ENCODE measurements around the gene TRMT44.

The TRMT44 gene

DNA sequence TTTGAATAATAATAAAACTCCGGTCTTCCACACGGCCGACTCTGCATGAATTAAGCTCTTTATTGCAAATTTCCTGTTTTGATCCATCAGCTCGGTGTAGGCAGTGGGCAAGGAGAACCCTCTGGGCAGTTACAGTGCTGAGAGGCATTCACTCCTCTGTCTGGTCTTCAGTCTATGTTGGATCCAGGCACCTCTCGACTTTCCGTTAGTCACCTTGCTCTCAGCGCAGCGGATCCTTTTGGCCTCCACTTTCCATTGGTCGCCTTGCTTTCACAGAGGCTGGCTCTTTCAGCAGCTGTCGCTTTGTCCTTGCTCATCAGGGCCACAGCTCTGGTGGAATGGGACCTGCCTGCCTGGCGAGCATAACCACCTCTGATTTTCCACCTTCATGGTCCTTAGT, 52.9 kb downstream of the TRMT44 start:
- DNase-seq (ENCODE audit: low read depth in 2 of 2), result no peak

DNA sequence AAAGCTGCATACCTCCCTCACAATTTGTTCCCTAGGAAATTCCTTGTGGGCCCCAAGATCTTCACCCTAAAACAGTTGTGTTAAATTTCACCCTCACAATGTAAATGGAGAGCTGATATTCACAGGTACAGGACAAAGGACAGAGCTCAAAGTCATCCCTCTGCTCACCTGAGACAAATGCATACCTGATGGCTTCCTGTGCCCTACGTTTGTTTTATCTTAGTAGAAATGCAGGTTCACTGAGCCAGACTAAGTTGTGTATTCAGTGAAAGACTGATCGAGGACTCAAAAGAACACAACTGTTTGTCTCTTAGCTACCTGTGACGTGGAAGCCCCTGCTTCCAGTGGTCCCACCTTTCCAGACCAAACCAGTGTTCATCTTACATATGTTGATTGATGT, 53.6 kb downstream of the TRMT44 start:
- DNase-seq (ENCODE audit: low read depth in 2 of 2), result no peak

DNA sequence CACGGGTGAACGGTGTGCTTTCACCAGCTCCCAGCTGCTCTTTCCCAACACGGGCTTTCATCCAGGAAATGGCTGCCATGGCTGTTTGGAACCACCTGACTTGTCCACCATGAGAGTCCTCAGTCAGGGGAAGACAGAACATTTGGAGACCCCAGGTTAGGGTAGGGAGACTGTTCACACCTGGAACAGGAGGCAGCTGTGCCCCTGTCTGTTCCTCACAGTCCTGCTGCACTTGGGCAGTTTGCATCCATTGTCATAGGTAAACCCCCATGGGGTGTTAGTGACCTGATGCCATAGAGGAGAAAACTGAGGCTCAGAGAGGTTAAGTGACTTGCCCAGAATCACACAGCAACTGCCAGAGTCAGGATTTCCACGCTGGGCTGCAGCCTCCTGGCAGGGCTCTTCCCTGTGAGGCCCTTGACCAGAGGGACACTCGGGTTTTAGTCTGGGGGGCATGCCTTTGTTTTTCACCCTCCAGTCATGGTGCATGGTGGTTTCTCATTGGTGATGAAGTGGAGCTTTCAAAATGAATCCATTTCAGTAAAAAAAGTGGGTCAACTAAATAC, 54.5 kb downstream of the TRMT44 start:
- no peak for DNase-seq (ENCODE audit: low read depth in 2 of 2)

DNA sequence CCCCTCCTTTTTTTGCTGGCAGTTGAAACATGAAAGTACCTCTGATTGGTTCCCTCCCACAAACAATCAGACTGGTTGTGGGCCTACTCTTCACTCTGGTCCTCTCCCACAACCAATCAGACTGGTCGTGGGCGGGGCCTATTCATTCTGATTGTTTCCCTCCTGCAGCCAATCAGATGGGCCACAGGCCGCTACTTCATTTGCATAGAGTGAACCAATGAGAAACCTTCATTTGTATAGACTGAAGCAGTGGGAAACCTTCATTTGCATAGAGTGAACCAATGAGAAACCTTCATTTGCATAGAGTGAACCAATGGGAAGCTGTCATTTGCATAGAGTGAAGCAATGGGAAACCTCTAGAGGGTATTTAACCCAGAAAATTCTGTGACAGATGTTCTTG, 55.2 kb downstream of the TRMT44 start:
- DNase-seq (ENCODE audit: low read depth in 2 of 2), result no peak

DNA sequence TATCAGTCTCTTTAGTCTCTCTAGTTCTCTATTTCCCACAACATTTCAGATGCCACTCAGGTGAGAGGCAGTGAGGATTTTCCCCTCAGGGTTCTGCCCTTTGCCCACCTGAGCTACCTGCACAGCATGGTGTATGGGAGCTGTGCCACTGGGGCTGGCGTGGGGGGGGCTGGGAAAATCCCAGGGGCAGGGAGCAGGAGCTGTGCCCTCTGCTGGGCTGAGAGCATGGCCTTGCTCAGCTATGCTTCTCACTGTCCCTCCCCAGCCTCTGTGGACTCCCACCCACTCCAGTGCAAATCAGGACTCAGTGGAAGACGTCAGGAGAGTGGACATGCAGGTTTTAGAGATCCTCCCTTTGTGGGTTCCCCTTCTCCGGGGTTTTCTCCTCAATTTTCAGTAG, 57.2 kb downstream of the TRMT44 start:
- DNase-seq (ENCODE audit: low read depth in 2 of 2), result no peak

DNA sequence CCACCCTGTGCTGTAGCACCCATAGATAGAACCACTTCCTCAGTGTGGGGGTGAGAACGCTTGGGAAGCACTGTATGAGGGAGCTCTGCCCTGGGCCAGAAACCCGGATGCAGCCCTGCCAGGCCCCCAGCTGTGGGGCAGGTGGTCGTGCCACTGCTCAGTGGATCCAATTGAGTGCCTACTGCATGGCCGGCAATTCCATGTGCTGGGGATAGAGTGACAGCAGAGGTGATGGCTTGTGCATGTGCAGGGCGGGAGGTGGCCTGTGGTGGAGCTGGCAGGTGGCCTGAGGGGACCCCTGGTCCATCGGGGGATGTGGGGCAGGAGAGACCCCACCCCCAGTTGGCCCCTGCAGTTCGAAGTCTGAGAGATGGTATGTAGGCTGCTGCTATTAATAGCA, 60.4 kb downstream of the TRMT44 start:
- no peak for DNase-seq (ENCODE audit: low read depth in 2 of 2)

DNA sequence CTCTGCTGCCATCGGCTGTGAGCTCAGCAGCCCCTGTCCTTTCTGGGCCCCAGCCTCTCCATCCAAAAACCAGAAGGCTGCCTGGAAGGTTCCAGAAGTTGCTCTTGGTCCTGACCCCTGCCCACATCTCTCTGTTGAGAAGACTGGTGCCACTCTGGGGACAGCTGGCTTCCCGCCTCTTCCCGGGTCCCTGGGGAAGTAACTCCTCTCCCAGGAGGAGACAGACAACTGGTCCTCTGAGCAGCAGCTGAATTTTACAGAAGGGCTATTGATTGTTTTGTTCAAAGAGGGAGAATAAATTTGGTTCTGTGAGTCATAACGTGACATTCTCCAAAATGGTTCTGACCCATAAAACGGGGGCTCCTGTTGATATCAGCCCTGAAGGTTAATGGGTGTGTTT, 61.2 kb downstream of the TRMT44 start:
- DNase-seq (ENCODE audit: low read depth in 2 of 2), result no peak

DNA sequence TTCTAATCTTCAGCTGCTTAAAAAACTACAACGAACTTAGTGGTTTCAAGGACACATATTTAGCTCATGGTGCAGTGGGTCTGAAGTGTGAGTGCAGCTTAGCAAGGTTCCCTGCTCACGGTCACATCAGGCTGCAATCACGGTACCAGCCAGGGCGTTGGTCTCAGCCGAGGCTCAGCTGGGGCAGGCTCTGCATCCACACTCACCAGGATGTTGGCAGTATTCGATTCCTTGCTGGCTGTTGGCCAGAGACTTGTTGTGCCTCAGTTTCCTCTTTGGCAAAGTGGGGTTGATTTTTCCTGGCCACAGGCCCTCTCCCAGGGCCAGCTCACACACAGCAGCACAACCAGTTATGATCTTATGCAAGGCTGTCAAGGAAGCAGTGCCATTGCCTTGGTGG, 61.8 kb downstream of the TRMT44 start:
- DNase-seq (ENCODE audit: low read depth in 2 of 2), result no peak

DNA sequence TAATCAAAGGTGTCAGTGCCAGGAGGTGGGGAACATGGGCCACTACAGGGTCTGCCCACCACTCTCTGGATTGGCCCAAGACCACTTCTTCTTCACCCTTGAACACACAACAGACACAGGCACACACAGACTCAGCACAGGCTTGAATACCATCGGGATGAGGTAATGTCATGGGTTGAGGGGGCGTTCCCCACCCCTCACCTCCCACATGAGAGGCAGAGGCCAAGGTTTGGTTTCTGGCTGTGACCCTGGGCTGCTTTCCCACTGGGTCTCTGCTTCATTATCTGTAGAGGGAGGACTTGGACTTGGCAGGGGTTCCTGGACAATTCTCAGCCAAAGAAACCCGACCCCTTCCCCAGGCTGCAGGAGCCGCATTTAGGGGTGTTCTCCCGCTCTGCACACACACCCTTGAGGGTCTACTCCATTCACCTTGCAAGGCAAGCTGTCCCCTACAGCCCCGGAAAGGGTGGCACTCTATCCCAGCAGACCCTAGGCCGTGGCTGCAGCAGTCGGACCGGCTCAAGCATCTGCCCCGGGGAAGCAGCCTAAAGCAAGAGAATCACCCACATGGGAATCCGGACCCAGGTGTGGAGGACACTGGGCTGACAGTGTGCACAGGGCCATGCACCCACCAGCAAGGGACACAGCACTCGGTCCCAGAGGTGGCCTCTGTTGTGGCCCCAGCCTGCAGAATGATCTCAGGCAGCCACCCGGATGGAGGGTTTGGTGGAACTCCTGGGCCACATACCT, 62.4 kb downstream of the TRMT44 start:
- DNase-seq (ENCODE audit: low read depth in 2 of 2), result no peak

DNA sequence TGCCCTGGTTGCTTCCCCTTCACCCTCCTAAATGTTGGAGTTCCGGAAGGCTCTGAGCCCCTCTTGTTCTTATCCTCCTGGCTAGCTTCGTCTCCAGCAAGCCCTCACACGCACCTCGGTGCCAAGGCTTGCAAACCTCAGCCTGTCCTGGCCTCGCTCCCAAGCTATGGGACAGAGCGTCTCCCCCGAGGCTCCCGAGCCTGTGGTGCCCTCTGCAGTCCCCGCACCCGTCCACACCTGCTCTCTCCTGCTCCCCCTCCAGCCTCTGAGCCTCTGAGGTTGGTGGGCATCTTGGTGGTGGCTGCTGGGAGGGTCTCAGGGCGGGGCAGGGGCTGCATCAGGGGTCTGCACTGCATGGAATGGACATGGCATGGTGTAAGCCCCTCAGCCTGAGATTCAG, 63.2 kb downstream of the TRMT44 start:
- DNase-seq (ENCODE audit: low read depth in 2 of 2), result no peak

DNA sequence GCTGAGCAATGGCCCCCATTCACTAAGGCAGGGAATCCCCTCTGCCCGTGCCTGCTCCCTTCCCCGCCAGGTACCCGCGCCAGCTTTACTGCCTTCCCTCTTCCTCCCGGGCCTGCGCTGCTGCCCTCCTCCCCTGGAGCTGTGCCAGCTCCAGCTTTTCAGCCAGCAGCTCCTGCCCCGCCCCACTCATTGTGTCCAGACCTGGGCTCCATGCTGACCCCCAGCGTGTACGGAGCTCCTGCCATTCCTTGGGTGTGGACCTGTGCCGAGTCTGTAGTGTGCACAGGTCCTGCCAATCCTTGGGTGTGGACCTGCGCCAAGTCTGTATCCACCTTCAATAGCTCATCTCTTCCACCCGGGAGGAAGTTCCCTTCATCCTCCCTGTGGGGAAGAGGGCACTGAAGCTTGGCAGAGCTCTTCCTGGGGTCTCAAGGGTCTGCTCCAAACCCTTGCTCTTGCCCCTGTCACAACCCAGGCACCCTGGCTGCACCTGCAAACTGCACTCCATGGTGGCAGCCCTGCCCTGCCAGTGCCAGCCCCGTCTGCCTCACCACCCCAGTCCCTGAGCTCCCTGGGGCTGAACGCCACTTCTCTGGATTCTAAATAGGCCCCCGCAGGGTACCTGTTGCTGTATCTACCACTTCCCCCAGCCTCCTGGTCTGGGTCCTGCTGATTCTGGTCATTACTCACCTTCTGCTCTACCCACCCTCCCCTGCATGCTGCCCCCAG, 63.9 kb downstream of the TRMT44 start:
- no peak for DNase-seq (ENCODE audit: low read depth in 2 of 2)

DNA sequence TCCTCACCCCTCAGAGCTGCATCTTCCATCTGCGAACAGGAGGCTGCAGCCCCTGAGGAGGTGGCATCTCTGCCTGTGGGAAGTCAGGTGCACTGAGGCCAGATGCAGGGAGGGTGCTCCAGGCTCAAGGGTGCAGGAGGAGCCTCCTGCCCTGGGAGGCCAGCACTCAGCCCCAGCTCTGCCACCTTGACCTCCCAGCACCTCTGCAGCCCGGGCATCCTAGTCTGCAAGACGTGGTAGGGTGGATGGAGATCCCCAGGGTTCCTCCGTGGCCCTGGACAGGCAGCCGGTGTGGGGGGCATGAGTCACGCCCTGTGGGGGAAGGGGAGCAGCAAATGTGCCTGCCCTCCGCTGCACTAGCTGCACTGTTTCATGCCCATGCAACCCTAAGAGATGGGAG, 64.7 kb downstream of the TRMT44 start:
- no peak for DNase-seq (ENCODE audit: low read depth in 2 of 2)

DNA sequence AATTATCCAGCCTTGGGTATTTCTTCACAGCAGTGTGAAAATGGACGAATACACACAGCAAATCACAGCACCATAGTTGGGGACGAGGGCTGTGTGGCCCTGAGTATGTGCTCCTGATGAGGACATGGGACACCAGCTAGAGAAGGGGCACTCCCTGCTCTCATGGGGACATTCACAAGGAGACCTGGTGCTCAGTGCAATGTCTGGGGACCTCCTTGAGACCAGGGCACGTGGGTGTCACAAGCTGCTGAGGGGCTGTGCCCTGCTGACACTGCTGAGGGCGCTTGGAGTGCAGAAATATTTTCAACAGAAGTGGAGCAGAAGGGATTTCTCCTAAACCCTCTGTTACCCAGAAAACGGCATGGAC, 65.4 kb downstream of the TRMT44 start:
- DNase-seq (ENCODE audit: low read depth in 2 of 2), result no peak

DNA sequence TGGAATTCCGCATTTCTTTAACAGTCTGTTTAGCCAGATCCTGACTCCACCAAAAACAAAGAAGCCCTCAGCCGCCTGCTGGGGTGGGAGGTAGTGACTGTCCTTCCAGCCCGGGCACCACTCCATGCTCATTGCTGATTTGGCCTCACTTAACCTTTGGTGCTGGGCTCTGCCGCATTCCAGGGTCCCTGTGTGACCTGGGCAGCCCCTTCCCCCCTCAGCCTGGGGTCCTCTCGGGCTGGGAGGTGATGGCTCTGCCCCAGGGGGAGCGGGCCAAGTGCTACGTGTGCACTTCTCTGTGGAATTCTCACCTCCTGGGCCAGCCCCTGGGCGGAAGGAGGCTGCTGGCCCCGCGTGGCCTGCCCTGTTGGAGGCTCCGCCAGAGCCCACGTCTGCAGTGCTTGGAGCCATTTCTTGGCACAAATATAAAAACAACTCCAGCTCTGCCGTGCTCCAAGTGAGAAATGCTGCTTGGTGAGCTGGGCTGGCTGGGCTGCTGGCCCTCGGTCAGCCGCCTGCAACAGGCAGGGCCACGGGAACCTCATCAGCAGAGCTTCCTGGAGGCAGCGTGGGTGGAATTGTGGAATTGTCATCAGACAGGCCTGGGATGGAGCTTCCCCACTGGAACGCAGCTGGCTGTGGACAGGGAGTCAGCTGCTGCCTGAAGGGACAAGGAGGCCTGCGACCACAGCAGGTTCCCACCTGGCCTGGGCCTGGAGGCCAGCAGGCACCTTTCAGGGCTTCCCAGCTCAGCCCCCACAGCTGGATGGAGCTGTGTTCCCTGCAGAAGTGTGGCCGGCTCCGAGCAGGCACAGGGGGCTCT, 66.0 kb downstream of the TRMT44 start:
- DNase-seq (ENCODE audit: low read depth in 2 of 2), result no peak

DNA sequence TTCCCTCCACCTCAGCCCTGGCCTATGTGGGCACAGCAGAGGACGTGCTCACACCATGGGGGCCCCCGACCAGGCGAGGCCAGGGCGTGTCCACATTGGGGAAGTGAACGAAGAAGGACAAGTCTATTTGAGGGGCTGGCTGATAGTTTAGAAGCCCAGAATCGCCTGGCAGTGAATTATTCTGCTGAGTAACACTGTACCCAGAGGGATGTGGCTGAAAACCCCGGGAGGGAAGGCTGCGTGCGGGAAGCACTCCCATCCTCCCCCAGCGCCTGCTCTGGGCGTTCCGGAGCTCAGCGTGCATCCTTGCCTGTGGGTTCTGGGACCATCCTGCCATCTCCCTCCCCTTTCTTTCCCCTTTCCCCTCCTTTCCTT, 66.6 kb downstream of the TRMT44 start:
- no peak for DNase-seq (ENCODE audit: low read depth in 2 of 2)

DNA sequence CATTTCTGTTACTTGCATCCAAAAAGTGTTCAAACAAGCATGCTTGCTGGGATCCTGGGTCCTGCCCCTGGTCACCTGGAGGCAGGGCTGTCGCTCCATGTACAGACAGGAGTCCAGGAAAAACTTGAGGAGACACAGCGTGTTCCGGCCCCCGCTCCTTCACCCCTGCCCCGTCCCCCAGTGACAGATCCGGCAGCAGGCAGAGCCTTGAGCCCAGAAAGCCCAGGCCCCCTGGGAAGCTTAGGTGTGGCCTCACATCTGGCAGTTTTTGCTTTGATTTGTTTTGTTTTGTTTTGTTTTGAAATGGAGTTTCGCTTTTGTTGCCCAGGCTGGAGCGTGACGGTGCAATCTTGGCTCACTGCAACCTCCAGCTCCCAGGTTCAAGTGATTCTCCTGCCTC, 67.0 kb downstream of the TRMT44 start:
- no peak for DNase-seq (ENCODE audit: low read depth in 2 of 2)

DNA sequence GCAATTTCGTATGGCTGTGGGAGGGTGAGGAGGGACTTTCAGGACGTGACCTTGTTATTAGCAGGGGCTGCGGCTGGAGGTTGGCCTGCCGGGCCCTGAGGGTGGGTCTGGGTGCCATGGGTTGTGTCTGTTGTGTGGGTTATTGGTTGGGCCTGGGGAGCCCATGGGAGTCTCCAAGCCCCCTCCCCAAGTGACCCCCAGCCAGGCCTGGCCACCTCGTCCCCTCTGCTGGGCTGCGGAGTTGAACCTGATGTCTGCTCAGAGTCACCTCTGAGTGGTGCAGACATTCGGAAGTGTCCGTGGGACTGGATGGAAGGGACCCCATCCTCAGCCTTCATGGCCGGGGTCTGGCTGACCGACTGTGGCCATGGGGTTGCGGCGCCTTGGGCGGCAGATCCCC, 67.7 kb downstream of the TRMT44 start:
- no peak for DNase-seq (ENCODE audit: low read depth in 2 of 2)

DNA sequence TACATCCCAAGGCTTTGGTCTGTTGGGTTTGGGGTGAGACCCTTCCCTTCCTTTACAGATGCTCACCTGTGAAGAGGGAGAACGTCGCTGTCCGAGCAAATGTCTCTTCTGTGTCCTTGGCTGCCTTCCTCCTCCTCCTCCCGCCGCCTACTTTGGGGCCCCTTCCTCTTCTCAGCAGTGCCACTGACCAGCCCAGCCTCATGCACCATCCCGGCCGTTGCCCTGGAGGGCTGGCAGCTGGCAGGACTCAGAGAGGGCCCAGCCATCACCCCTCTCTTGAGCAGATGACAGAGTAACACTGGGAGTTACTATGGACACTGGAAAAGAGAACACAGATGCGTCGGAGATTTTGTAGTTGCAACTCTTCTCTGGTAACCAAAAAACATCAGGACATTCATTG, 68.2 kb downstream of the TRMT44 start:
- no peak for DNase-seq (ENCODE audit: low read depth in 2 of 2)

DNA sequence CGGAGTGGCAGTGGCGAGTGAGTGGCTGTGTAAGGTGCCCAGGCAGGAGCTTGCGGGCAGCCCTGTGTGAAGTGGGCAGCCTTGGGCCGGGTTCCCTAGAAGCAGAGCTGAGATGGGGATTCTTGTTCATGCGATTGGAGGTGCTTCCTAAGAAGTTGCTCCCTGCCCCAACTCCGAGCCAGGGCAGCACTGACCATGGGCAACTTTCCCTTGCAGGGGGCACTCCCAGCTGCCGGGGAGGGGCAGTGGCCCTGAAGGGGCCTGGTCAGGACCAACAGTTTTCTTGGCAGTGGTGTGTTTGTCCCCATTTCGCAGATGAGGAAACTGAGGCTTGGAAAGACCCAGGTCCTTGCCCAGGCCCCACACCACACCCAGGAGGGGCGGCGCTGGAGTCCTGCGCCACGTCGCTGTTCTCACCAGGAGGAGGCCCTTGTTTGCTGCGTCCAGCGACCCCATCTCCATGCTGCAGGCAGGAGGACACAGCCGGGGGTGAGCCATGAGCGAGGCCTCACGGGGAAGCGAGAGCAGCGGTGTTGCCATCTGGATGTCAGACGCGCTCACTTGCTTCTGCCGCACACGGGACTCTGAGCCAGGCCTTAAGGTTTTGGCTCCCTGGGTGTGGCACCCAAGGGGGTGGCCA, 68.9 kb downstream of the TRMT44 start:
- no peak for DNase-seq (ENCODE audit: low read depth in 2 of 2)

DNA sequence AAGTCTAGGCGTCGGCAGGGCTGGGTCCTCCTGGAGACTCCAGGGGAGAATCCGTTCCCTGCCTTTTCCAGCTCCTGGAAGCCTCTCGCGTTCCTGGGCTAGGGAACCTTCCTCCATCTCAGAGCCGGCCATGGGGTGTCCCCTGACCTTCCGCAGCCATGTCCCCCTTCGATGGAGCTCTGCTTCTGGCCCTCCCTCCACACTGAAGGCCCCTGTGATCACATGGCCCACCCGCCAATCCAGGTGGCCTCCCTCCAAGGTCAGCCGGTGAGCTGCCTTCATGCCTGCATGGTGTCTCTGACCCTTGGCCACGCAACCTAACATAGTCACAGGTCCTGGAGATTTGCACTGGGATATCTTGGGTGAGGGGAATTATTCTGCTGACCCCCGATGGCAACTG, 69.6 kb downstream of the TRMT44 start:
- DNase-seq (ENCODE audit: low read depth in 2 of 2), result no peak

DNA sequence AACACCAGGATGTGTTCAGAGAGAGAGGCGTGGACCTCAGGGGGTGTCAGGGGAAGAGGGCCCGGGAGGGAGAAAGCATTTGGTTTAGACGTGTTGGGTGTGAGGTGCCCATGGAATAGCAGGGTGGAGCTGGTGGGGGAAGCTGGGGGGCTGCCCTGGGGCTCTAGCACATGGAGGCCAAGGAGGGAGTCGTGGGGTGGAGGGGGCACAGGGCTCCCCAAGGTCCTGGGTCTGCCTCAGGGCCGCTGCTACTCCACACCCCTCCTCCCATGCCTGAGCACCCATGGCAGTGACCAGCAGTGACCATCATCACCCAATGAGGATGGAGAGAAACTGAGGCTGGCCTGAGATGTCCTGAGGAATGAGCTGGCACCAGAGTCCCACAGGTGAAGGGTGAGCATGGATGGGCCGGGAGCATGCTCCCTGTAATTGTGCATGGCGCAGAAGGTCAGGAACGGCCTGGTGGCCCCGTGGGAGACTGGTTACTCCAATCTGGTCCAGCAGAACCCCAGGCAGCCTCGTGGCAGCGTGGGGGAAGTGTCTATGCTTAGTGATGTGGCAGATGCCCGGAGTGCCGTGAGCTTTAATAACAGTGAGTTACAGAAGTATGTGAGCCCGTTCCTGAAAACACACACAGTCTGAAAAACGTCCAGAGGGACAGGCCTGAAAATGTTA, 70.2 kb downstream of the TRMT44 start:
- no peak for DNase-seq (ENCODE audit: low read depth in 2 of 2)

DNA sequence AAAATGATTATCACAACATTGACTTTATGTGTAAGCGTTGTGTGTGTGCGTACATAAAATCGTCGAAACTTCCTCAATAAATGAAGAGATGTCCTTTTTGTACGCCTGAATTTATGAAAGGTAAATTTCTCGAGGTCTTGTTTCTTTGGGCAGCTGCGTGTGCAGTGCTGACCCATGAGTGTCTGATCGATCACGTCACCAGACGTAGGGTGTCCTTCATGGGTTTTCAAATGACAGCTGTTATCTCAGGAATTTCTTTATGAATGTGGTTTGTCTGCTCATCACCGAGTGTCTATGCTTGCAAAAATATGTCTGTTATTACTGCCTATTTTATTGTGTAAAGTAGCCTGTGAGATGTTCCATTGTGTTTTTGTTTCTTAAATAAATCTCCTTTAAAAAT, 71.9 kb downstream of the TRMT44 start:
- DNase-seq (ENCODE audit: low read depth in 2 of 2), result no peak

Measured in fibroblast of skin of left quadriceps (primary cell).